H1 (cell line): Measurements from ENCODE around the gene FANCM. TPM values are rescaled to one million over a fixed set of nuclear protein-coding genes. Genes with fewer than 3 reads are reported as not detected.

Experiments used
- CTCF ChIA-PET: fragments of 300-600 bp; sonication (Branson Sonifier 250); formaldehyde crosslinking; loops from one replicate; lab custom pipeline; 2021; ENCODE audit not compliant: partially characterized antibody; lab: Charles Lee
- POLR2A ChIA-PET: fragments of 300-600 bp; sonication (Branson Sonifier 250); formaldehyde crosslinking; loops from one replicate; lab custom pipeline; 2021; ENCODE audit warnings: inconsistent platforms; ENCODE audit not compliant: partially characterized antibody; lab: Charles Lee
- DNase-seq, 2 experiments: peaks; one replicate each; pipeline versions ENCODE4 v3.0.0 to v3.0.0-alpha.2; 2010 to 2022; ENCODE audit warnings: low spot score in 2 of 2, low read depth in 1 of 2, mixed read lengths in 1 of 2
- FAIRE-seq: peaks from 2 replicates; lab custom pipeline; 2011; peaks lifted over from hg19 to GRCh38; lab: Jason Lieb, UNC
- H2AFZ ChIP-seq: 2 replicates; pipeline ENCODE4 v1.8.1; 2012; ENCODE audit warnings: low read length, inconsistent platforms
- H2AK5ac ChIP-seq: 2 replicates; pipeline ENCODE4 v1.6.1; 2013; ENCODE audit warnings: low read depth, low read length
- H2BK120ac ChIP-seq: replicated peaks from 2 replicates; pipeline ENCODE3; 2013; ENCODE audit warnings: low read depth, low read length, inconsistent platforms
- H2BK12ac ChIP-seq: 2 replicates; pipeline ENCODE4 v1.6.1; 2013; ENCODE audit warnings: low read depth, low read length
- H2BK15ac ChIP-seq: 2 replicates; pipeline ENCODE4 v1.6.1; 2013; ENCODE audit warnings: low read length
- H2BK20ac ChIP-seq: 2 replicates; pipeline ENCODE4 v1.6.1; 2013; ENCODE audit warnings: low read length
- H2BK5ac ChIP-seq: 2 replicates; pipeline ENCODE4 v1.6.1; 2013; ENCODE audit warnings: low read depth, low read length
- H3K14ac ChIP-seq: 2 replicates; pipeline ENCODE4 v1.6.1; 2013; ENCODE audit warnings: inconsistent platforms; ENCODE audit not compliant: insufficient read length
- H3K18ac ChIP-seq: 2 replicates; pipeline ENCODE4 v1.6.1; 2013; ENCODE audit warnings: low read length; ENCODE audit errors: extremely low read depth
- H3K23ac ChIP-seq: 2 replicates; pipeline ENCODE4 v1.6.1; 2013; ENCODE audit warnings: inconsistent platforms; ENCODE audit not compliant: insufficient read length
- H3K23me2 ChIP-seq: 2 replicates; pipeline ENCODE4 v1.6.1; 2013; ENCODE audit warnings: low read depth, low read length
- H3K27ac ChIP-seq: 2 replicates; pipeline ENCODE4 v1.6.1; 2011; ENCODE audit warnings: low read depth, low read length, inconsistent platforms
- H3K27me3 ChIP-seq, 4 experiments: replicated peaks in 1 of 4; 1 replicate in 1 of 4; 2 replicates in 3 of 4; pipeline versions ENCODE4 v1.6.1 to v1.8.1; 2011 to 2013; ENCODE audit warnings: low read length in 3 of 4, mild to moderate bottlenecking in 3 of 4, inconsistent platforms in 2 of 4, mixed read lengths in 2 of 4, moderate library complexity in 1 of 4; ENCODE audit not compliant: control insufficient read depth in 3 of 4, insufficient read depth in 3 of 4; ENCODE audit errors: extremely low read depth in 1 of 4
- H3K36me3 ChIP-seq, 4 experiments: 2 replicates each; pipeline versions ENCODE4 v1.6.1 to v1.8.1; 2011 to 2013; ENCODE audit warnings: mild to moderate bottlenecking in 4 of 4, low read length in 3 of 4, moderate library complexity in 2 of 4, control low read depth in 1 of 4, inconsistent platforms in 1 of 4; ENCODE audit not compliant: insufficient read depth in 4 of 4, control insufficient read depth in 2 of 4
- H3K4ac ChIP-seq: replicated peaks from 2 replicates; pipeline ENCODE3; 2013; ENCODE audit warnings: low read length, low read depth, mixed read lengths, inconsistent platforms; ENCODE audit not compliant: insufficient read length
- H3K4me1 ChIP-seq, 4 experiments: replicated peaks in 1 of 4; 1 replicate in 1 of 4; 2 replicates in 3 of 4; pipeline versions ENCODE4 v1.6.1 to v1.8.1; 2011 to 2013; ENCODE audit warnings: low read length in 3 of 4, inconsistent platforms in 2 of 4, mixed read lengths in 1 of 4; ENCODE audit not compliant: insufficient read depth in 4 of 4, control insufficient read depth in 3 of 4
- H3K4me2 ChIP-seq, 2 experiments: 2 replicates each; pipeline versions ENCODE4 v1.6.1 to v1.8.1; 2011 to 2013; ENCODE audit warnings: low read depth in 2 of 2, low read length in 2 of 2, control low read depth in 1 of 2, inconsistent platforms in 1 of 2, mild to moderate bottlenecking in 1 of 2; ENCODE audit not compliant: insufficient read depth in 1 of 2
- H3K4me3 ChIP-seq, 4 experiments: fragments of 200-600, 300-600 bp in 1 of 4; sonication (generic), shearing (Covaris generic), sonication (Bioruptor Twin) in 1 of 4; 2 replicates each; pipeline versions ENCODE4 v1.5.1 to v1.8.1; 2011 to 2016; ENCODE audit warnings: low read length in 4 of 4, low read depth in 3 of 4, control low read depth in 2 of 4, inconsistent platforms in 2 of 4, mild to moderate bottlenecking in 2 of 4, mixed read lengths in 1 of 4, moderate library complexity in 1 of 4; ENCODE audit not compliant: insufficient read depth in 2 of 4; ENCODE audit errors: extremely low read depth in 1 of 4
- H3K56ac ChIP-seq: replicated peaks from 2 replicates; pipeline ENCODE3; 2013; ENCODE audit warnings: low read depth, mild to moderate bottlenecking, mixed read lengths, low read length, inconsistent platforms; ENCODE audit not compliant: insufficient read length
- H3K79me1 ChIP-seq: 2 replicates; pipeline ENCODE4 v1.6.1; 2013; ENCODE audit warnings: low read depth, low read length, control low read depth
- H3K79me2 ChIP-seq, 2 experiments: 2 replicates each; pipeline versions ENCODE4 v1.6.1 to v1.8.1; 2012 to 2013; ENCODE audit warnings: low read length in 2 of 2, mild to moderate bottlenecking in 2 of 2, inconsistent platforms in 1 of 2; ENCODE audit not compliant: insufficient read depth in 2 of 2, control insufficient read depth in 1 of 2
- H3K9ac ChIP-seq, 4 experiments: replicated peaks in 1 of 4; 1 replicate in 1 of 4; 2 replicates in 3 of 4; pipeline versions ENCODE4 v1.6.1 to v1.8.1; 2011 to 2013; ENCODE audit warnings: low read depth in 3 of 4, low read length in 3 of 4, control low read depth in 2 of 4, mild to moderate bottlenecking in 2 of 4, moderate library complexity in 2 of 4, inconsistent platforms in 1 of 4; ENCODE audit errors: extremely low read depth in 1 of 4
- H3K9me3 ChIP-seq, 2 experiments: 2 replicates each; pipeline versions ENCODE4 v1.6.1 to v1.8.1; 2012 to 2013; ENCODE audit warnings: mild to moderate bottlenecking in 2 of 2, moderate library complexity in 2 of 2, control low read depth in 1 of 2, inconsistent platforms in 1 of 2, low read depth in 1 of 2, low read length in 1 of 2, mixed read lengths in 1 of 2; ENCODE audit not compliant: insufficient read depth in 2 of 2
- H4K20me1 ChIP-seq, 2 experiments: replicated peaks in 1 of 2; 2 replicates each; pipeline versions ENCODE3 to v1.8.1; 2011 to 2013; ENCODE audit warnings: inconsistent platforms in 2 of 2, low read length in 2 of 2, mild to moderate bottlenecking in 1 of 2; ENCODE audit not compliant: insufficient read depth in 2 of 2, control insufficient read depth in 1 of 2
- H4K5ac ChIP-seq: 2 replicates; pipeline ENCODE4 v1.6.1; 2013; ENCODE audit warnings: low read length, low read depth, mixed read lengths, inconsistent platforms; ENCODE audit not compliant: insufficient read length
- H4K8ac ChIP-seq: 2 replicates; pipeline ENCODE4 v1.8.0; 2013; ENCODE audit warnings: mild to moderate bottlenecking, moderate library complexity, low read length, inconsistent platforms; ENCODE audit not compliant: insufficient read depth; ENCODE audit errors: extremely low read depth
- H4K91ac ChIP-seq: replicated peaks from 2 replicates; pipeline ENCODE3; 2013; ENCODE audit warnings: low read length, mixed read lengths, inconsistent platforms; ENCODE audit not compliant: insufficient read length
- BCL11A ChIP-seq, 2 experiments: IDR thresholded peaks; one replicate each; pipeline ENCODE4 v1.6.1; 2011; ENCODE audit warnings: low read depth in 2 of 2, low read length in 2 of 2, mild to moderate bottlenecking in 2 of 2
- CHD1 ChIP-seq: IDR thresholded peaks from 2 replicates; pipeline ENCODE4 v1.6.1; 2012; ENCODE audit warnings: low read depth, low read length, improper control_type of control experiment
- CREB1 ChIP-seq: IDR thresholded peaks from 2 replicates; pipeline ENCODE4 v1.6.1; 2012; ENCODE audit warnings: inconsistent platforms
- E2F6 ChIP-seq: IDR thresholded peaks from 2 replicates; pipeline ENCODE4 v1.6.1; 2012; ENCODE audit warnings: inconsistent platforms
- JUN ChIP-seq: IDR thresholded peaks from 2 replicates; pipeline ENCODE4 v1.6.1; 2011; ENCODE audit warnings: low read depth, mild to moderate bottlenecking, improper control_type of control experiment, low read length
- SIN3A ChIP-seq, 2 experiments: IDR thresholded peaks in 1 of 2; conservative IDR thresholded peaks in 1 of 2; 2 replicates each; pipeline ENCODE4 v1.6.1; 2011 to 2012; ENCODE audit warnings: low read length in 2 of 2, improper control_type of control experiment in 1 of 2, low read depth in 1 of 2, mild to moderate bottlenecking in 1 of 2
- SIX5 ChIP-seq: IDR thresholded peaks from 2 replicates; pipeline ENCODE4 v1.6.1; 2011; ENCODE audit warnings: mild to moderate bottlenecking, low read depth, low read length
- SP2 ChIP-seq: IDR thresholded peaks from 2 replicates; pipeline ENCODE4 v1.6.1; 2012; ENCODE audit warnings: mild to moderate bottlenecking, low read length, inconsistent platforms
- WGBS, 2 experiments: shearing (Covaris generic) in 1 of 2; methylation state at CpG; one replicate each; pipeline versions ENCODE4 v1.1.6 to v1.1.7; 2013 to 2015; ENCODE audit warnings: low lambda C conversion rate in 2 of 2, mixed read lengths in 2 of 2, inconsistent platforms in 1 of 2, low coverage in 1 of 2, missing lambda C conversion rate in 1 of 2; ENCODE audit not compliant: insufficient replicate concordance in 2 of 2, insufficient coverage in 1 of 2, insufficient read length in 1 of 2; ENCODE audit errors: extremely low coverage in 1 of 2, missing lambda C conversion rate in 1 of 2; 5-methylcytosine and 5-hydroxymethylcytosine counted together
- polyA plus RNA-seq, 7 experiments: library from polyadenylated mRNA; depleted of rRNA in 3 of 7; stranded (reverse) in 5 of 7; unstranded in 2 of 7; fragments of >200 nt in 5 of 7; fragments of 200-250 nt in 2 of 7; gene quantifications; 1 replicate in 5 of 7; 2 replicates in 1 of 7; 4 replicates in 1 of 7; pipeline versions ENCODE4 v1.2.1 to v1.2.3, GENCODE V29; 2011 to 2013; ENCODE audit warnings: missing spikeins in 2 of 7, mixed read lengths in 2 of 7
- total RNA-seq: library from RNA; stranded (reverse); fragmentation: NEBNext Ultra II Directional; extraction: Animal tissue kit (Norgen Biotek cat#: 25700); gene quantifications from 2 replicates; pipeline ENCODE4 v1.2.1, GENCODE V29; 2021

The FANCM gene
- total and polyA plus RNA-seq, 2 of the 8 experiments (the other 6 are each of a cell fraction or from before 2014, with no cell fraction given): 3.2 to 10.5 TPM

GRCh38 chr14:45095143-45095542 lies 40.6 kb upstream of the FANCM start:
- DNase-seq (no peak), FAIRE-seq (no peak)
- H3K9ac ChIP-seq: no peak overlapping the region
- H3K4me1 ChIP-seq: no peaks in the 10 kb centered on the region
- H2BK20ac ChIP-seq: no peak overlapping the region
- peaks cover 7 to 51% of the 10 kb centered on the region in 2 experiments; a peak in 3 of 4 replicates for H3K79me2 ChIP-seq
- H3K23ac ChIP-seq: no peak overlapping the region
- H3K14ac ChIP-seq: no peak overlapping the region
- H3K27me3 ChIP-seq: no peaks in the 10 kb centered on the region
- no peak overlapping the region for H2BK5ac ChIP-seq
- H3K4me3 ChIP-seq: no peak overlapping the region
- H3K9me3 ChIP-seq: no peaks in the 10 kb centered on the region
- H3K18ac ChIP-seq: no peak overlapping the region
- ChIA-PET CTCF (interaction anchor here (0.6 to 1.7 kb wide), 3 partner anchors 34 to 181 kb away, joined by 3 to 4 read pairs (median 3); no protein-coding TSS in a partner anchor), POLR2A (no interaction called here)
- 97% methylated on average over 4 of the region's 4 CpGs; no CpG with 5 or more reads in 1 of the 2 experiments for WGBS, 2 experiments
- no peak overlapping the region for H2BK12ac ChIP-seq
- H2BK15ac ChIP-seq: no peak overlapping the region
- no peak overlapping the region for H4K91ac ChIP-seq
- peaks cover 3 to 42% (median 15%) of the 10 kb centered on the region in 4 experiments; a peak in 7 of 8 replicates for H3K36me3 ChIP-seq
- H3K4ac ChIP-seq: no peak overlapping the region
- no peak overlapping the region for H3K56ac ChIP-seq
- no peaks in the 10 kb centered on the region for H3K23me2 ChIP-seq
- no peak overlapping the region for H3K27ac ChIP-seq
- no peak overlapping the region for H3K4me2 ChIP-seq
- H2AFZ ChIP-seq: no peak overlapping the region
- H4K5ac ChIP-seq: no peak overlapping the region
- H3K79me1 ChIP-seq: no peaks in the 10 kb centered on the region; the same call in 1 of the 2 replicates
- no peak overlapping the region for H2BK120ac ChIP-seq
- peaks cover 5 to 6% of the 10 kb centered on the region in 2 experiments for H4K20me1 ChIP-seq
- no peak overlapping the region for H2AK5ac ChIP-seq
- H4K8ac ChIP-seq: no peak overlapping the region
- TF ChIP-seq SIX5 (no peak), JUN (no peak), SP2 (no peak), CHD1 (no peak), SIN3A (conservative IDR thresholded peaks at IDR 0.05 in 1 of 2, IDR thresholded peaks at IDR 0.05 in 1 of 2; ENCODE audit: low read depth in 1 of 2, low read length in 2 of 2) (no peak), CREB1 (no peak), E2F6 (no peak), BCL11A (IDR thresholded peaks at IDR 0.05; ENCODE audit: low read depth in 2 of 2, low read length in 2 of 2) (no peak)
